ENCODE data around the gene ARMC12. TPM values are rescaled to one million over a fixed set of nuclear protein-coding genes. Genes with fewer than 3 reads are reported as not detected.
A peak's percentile ranks its signal among the peaks of the same experiment; 100 is the strongest.
"Not testable (repeated sequence)": the region's sequence is repeated elsewhere in the genome, so short reads cannot be mapped to it uniquely, and the experiment has no call there.

ARMC12 gene
- total RNA-seq, 4 donors from 2014 or later, result 0.68 to 1.5 TPM; not detected in 2

DNA sequence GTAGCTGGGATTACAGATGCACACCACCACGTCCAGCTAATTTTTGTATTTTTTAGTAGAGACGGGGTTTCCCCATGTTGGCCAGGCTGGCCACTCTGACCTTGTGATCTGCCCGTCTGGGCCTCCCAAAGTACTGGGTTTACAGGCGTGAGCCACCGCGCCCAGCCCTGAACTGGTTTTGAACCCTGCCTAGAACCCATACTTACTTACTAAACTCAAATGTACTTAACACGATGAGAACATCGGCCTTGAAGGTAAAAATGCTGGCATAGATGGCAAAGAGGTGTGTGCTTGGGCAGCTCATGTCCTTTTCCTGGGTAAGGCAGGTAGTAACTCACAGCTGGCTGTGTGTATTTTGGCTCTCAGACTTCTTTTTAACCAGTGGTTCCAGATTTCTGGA lies 3.2 kb upstream of the ARMC12 start:
- Histone ChIP-seq H3K27ac (peak overlapping the region; percentile 99 to 100 (median 100)), H3K9me3 (no peaks in the 10 kb centered on the region), H3K27me3 (no peaks in the 10 kb centered on the region), H3K4me3 (no peak overlapping the region), H3K4me1 (peaks cover 49 to 78% (median 68%) of the 10 kb centered on the region in 4 donors), H3K36me3 (no peaks in the 10 kb centered on the region)
- in situ Hi-C loops (cut with MboI; ENCODE audit: low pct_ligation_motif_present in 1 of 4, low pct_unique_long_range_greater_than_20kb in 1 of 4, low sequenced_read_pairs in 3 of 4) (loop anchor here in 3 of 4 donors (5.0 to 25.0 kb wide), 4 partner anchors 41 to 396 kb away; partner anchors contain the start of gene PPARD (in 1 of the 3)), intact Hi-C loops (cut with DNase I; ENCODE audit: low total_unique reads) (no loop called here)
- TF ChIP-seq POLR2AphosphoS5 (IDR thresholded peaks at IDR 0.05), result no peak
- no peak for TF ChIP-seq EP300 (IDR thresholded peaks at IDR 0.05; ENCODE audit: low read depth)
- TF ChIP-seq POLR2A (IDR thresholded peaks at IDR 0.05), result no peak
- TF ChIP-seq, protein P1, sequence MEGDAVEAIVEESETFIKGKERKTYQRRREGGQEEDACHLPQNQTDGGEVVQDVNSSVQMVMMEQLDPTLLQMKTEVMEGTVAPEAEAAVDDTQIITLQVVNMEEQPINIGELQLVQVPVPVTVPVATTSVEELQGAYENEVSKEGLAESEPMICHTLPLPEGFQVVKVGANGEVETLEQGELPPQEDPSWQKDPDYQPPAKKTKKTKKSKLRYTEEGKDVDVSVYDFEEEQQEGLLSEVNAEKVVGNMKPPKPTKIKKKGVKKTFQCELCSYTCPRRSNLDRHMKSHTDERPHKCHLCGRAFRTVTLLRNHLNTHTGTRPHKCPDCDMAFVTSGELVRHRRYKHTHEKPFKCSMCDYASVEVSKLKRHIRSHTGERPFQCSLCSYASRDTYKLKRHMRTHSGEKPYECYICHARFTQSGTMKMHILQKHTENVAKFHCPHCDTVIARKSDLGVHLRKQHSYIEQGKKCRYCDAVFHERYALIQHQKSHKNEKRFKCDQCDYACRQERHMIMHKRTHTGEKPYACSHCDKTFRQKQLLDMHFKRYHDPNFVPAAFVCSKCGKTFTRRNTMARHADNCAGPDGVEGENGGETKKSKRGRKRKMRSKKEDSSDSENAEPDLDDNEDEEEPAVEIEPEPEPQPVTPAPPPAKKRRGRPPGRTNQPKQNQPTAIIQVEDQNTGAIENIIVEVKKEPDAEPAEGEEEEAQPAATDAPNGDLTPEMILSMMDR (IDR thresholded peaks at IDR 0.05), result no peak
- 82% methylated on average over 8 of the region's 8 CpGs; no CpG with 5 or more reads in 1 of the 2 donors for WGBS, 2 donors (ENCODE audit: low coverage in 1 of 2)
- DNase-seq, result no peak

DNA sequence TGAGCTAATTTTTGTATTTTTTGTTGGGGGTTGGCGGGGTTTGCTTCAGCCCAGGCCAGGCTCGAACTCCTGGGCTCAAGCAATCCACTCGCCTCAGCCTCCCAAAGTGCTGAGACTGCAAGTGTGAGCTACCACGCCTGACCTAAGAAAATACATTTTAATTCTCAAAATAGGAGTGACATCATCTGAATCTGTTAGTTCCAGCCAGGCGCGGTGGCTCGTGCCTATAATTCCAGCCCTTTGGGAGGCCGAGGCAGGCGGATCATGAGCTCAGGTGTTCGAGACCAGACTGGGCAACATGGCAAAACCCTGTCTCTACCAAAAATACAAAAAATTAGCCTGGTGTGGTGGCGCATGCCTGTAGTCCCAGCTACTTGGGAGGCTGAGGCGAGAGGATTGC lies 2.5 kb upstream of the ARMC12 start:
- DNase-seq; H3K4me3 ChIP-seq; H3K9me3 ChIP-seq; intact Hi-C loops (cut with DNase I; ENCODE audit: low total_unique reads); H3K27me3 ChIP-seq; H3K36me3 ChIP-seq: not testable (repeated sequence)
- 98 to 100% methylated on average over 2 to 12 of the region's 12 CpGs for WGBS, 2 donors (ENCODE audit: low coverage in 1 of 2)
- Histone ChIP-seq H3K4me1 (peaks cover 42 to 72% (median 62%) of the 10 kb centered on the region in 4 donors), H3K27ac (peak overlapping the region; percentile 99 to 100 (median 100))
- in situ Hi-C loops (cut with MboI; ENCODE audit: low pct_ligation_motif_present in 1 of 4, low pct_unique_long_range_greater_than_20kb in 1 of 4, low sequenced_read_pairs in 3 of 4), result loop anchor here in 3 of 4 donors (5.0 to 25.0 kb wide), 4 partner anchors 42 to 397 kb away; partner anchors contain the start of gene PPARD (in 1 of the 3)

DNA sequence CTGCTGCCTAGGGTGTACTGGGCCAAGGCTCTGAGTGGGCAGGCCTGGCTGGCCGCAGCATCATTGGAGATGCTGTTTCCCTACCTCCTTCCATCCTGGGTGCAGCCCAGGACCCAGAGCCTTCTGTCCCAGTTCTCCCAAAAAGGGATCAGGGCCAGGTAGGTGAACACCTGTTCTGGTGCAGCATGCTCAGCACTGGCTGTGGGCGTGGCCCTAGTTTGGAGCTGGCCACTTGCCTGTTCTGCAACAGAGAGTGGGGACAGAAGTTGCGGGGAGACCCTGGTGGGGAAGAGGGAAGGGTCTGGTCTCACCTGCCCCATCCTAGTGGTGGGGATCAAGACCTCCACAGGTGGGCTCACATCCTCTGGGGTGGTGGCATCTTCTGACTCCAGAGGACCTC lies 1.4 kb upstream of the ARMC12 start:
- intact Hi-C loops (cut with DNase I; ENCODE audit: low total_unique reads), result loop anchor here (5.0 kb wide), 1 partner anchor 153 kb away; no protein-coding TSS in a partner anchor
- Histone ChIP-seq H3K36me3 (no peaks in the 10 kb centered on the region), H3K27me3 (no peaks in the 10 kb centered on the region), H3K27ac (no peak overlapping the region), H3K4me3 (no peak overlapping the region), H3K9me3 (no peaks in the 10 kb centered on the region), H3K4me1 (peaks cover 31 to 69% (median 54%) of the 10 kb centered on the region in 4 donors)
- in situ Hi-C loops (cut with MboI; ENCODE audit: low pct_ligation_motif_present in 1 of 4, low pct_unique_long_range_greater_than_20kb in 1 of 4, low sequenced_read_pairs in 3 of 4), result loop anchor here (5.0 to 25.0 kb wide), 5 partner anchors 151 to 398 kb away; partner anchors contain the start of gene PPARD (in 1 of the 4)
- TF ChIP-seq POLR2AphosphoS5 (IDR thresholded peaks at IDR 0.05) (no peak), EP300 (IDR thresholded peaks at IDR 0.05; ENCODE audit: low read depth) (no peak), POLR2A (IDR thresholded peaks at IDR 0.05) (no peak)
- TF ChIP-seq, protein P1 (IDR thresholded peaks at IDR 0.05), result no peak
- DNase-seq, result peak; percentile 55
- 78% methylated on average over 3 of the region's 3 CpGs; no CpG with 5 or more reads in 1 of the 2 donors for WGBS, 2 donors (ENCODE audit: low coverage in 1 of 2)

DNA sequence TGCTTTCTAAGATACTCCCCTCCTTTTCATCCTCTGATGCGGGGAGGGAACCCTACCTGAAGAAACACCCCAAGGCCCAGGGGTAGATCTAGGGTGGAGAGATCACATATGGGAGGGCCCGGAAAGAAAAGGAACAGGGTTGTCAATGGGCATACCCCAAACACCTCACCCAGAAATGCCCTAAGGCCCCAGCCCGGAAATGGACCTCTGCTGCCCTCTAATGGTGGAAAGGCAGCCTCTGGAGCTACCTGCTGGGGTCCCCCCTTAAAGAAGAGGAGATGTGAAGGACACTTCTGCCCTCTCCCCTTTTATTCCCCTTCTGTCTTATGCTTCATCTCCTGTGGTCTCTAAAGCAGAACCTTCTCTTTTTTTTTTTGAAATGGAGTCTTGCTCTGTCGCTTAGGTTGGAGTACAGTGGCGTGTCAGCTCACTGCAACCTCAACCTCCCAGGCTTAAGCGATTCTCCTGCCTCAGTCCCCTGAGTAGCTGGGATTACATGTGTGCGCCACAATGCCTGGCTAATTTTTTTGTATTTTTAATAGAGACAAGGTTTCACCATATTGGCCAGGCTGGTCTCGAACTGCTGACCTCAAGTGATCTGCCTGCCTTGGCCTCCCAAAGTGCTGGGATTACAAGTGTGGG lies 458 bp upstream of the ARMC12 start:
- in situ Hi-C loops (cut with MboI; ENCODE audit: low pct_ligation_motif_present in 1 of 4, low pct_unique_long_range_greater_than_20kb in 1 of 4, low sequenced_read_pairs in 3 of 4) (loop anchor here (5.0 to 25.0 kb wide), 5 partner anchors 152 to 399 kb away; partner anchors contain the start of gene PPARD (in 1 of the 4)), intact Hi-C loops (cut with DNase I; ENCODE audit: low total_unique reads) (loop anchor here (5.0 kb wide), 1 partner anchor 154 kb away; no protein-coding TSS in a partner anchor)
- TF ChIP-seq POLR2A (IDR thresholded peaks at IDR 0.05), result no peak
- no peak for TF ChIP-seq POLR2AphosphoS5 (IDR thresholded peaks at IDR 0.05)
- TF ChIP-seq, protein P1 (IDR thresholded peaks at IDR 0.05), result peak; percentile 87 to 94 (median 93)
- no peak for TF ChIP-seq EP300 (IDR thresholded peaks at IDR 0.05; ENCODE audit: low read depth)
- H3K27me3 ChIP-seq, result no peaks in the 10 kb centered on the region
- peak; percentile 89 for DNase-seq
- H3K27ac ChIP-seq, result peak overlapping the region in 1 of 4 donors; percentile 31
- peaks cover 24 to 61% (median 46%) of the 10 kb centered on the region in 4 donors for H3K4me1 ChIP-seq
- no peaks in the 10 kb centered on the region for H3K9me3 ChIP-seq
- no peaks in the 10 kb centered on the region for H3K36me3 ChIP-seq
- H3K4me3 ChIP-seq, result no peak overlapping the region
- 60 to 67% methylated on average over 5 to 8 of the region's 8 CpGs for WGBS, 2 donors (ENCODE audit: low coverage in 1 of 2)

All from transverse colon (tissue), 4 donors.